A549 (cell line): ENCODE data around the gene MYCN. TPM values are rescaled to one million over a fixed set of nuclear protein-coding genes. Genes with fewer than 3 reads are reported as not detected.

Source experiments
- ATAC-seq, 2 experiments: fragments of 200-7000 bp in 1 of 2; fragments of >200 bp in 1 of 2; cut with Nextera tagmentation in 1 of 2; cut with Tn5 transposase in 1 of 2; 3 replicates each; pipeline versions ENCODE4 v1.8.0 to v1.9.1; 2018 to 2020; ENCODE audit warnings: mild to moderate bottlenecking in 1 of 2, moderate library complexity in 1 of 2
- CTCF ChIA-PET: fragments of 300-600 bp; sonication (Branson Sonifier 250); formaldehyde crosslinking; extraction: SDS; loops from one replicate; lab custom pipeline; 2021; ENCODE audit warnings: antibody characterized with exemption, inconsistent platforms; lab: Yijun Ruan, JAX
- POLR2A ChIA-PET: fragments of 350-600 bp; formaldehyde crosslinking; extraction: SDS; loops from one replicate; lab custom pipeline; 2021; ENCODE audit warnings: antibody characterized with exemption, inconsistent platforms; lab: Yijun Ruan, JAX
- DNase-seq, 2 experiments: peaks; one replicate each; pipeline versions ENCODE4 v3.0.0 to v3.0.0-alpha.2; 2011 to 2016; ENCODE audit warnings: low read depth in 1 of 2, low spot score in 1 of 2
- FAIRE-seq: peaks from 2 replicates; lab custom pipeline; 2011; peaks lifted over from hg19 to GRCh38; lab: Jason Lieb, UNC
- H3K27ac ChIP-seq, 2 experiments: fragments of >200 bp; sonication (Bioruptor Twin); formaldehyde crosslinking; 3 replicates each; pipeline ENCODE4 v1.5.1; 2016 to 2017
- H3K4me1 ChIP-seq: fragments of >200 bp; sonication (Bioruptor Twin); formaldehyde crosslinking; 3 replicates; pipeline ENCODE4 v1.6.1; 2016
- H3K4me2 ChIP-seq: fragments of >200 bp; sonication (Bioruptor Twin); formaldehyde crosslinking; 3 replicates; pipeline ENCODE4 v1.6.1; 2016
- H3K4me3 ChIP-seq: fragments of >200 bp; sonication (Bioruptor Twin); formaldehyde crosslinking; 3 replicates; pipeline ENCODE4 v1.5.1; 2016
- H3K9me3 ChIP-seq: fragments of >200 bp; sonication (Bioruptor Twin); formaldehyde crosslinking; 3 replicates; pipeline ENCODE4 v1.6.1; 2016
- BHLHE40 ChIP-seq: IDR thresholded peaks from 2 replicates; pipeline ENCODE4 v1.6.1; 2012; ENCODE audit warnings: low read depth, low read length, inconsistent platforms
- CBX8 ChIP-seq: fragments of 200-600 bp; sonication (generic); IDR thresholded peaks from 2 replicates; pipeline ENCODE4 v1.6.1; 2016
- CHD4 ChIP-seq: fragments of 200-600 bp; sonication (generic); IDR thresholded peaks from 2 replicates; pipeline ENCODE4 v1.6.1; 2016; ENCODE audit warnings: antibody characterized with exemption, mild to moderate bottlenecking, borderline replicate concordance
- EHF ChIP-seq: fragments of 250-450 bp; sonication (Bioruptor Pico); IDR thresholded peaks from 2 replicates; pipeline ENCODE4 v1.5.0; 2020; ENCODE audit warnings: mild to moderate bottlenecking
- EP300 ChIP-seq, 2 experiments: fragments of >200 bp; sonication (Bioruptor Twin); formaldehyde crosslinking; IDR thresholded peaks; 2 replicates in 1 of 2; 3 replicates in 1 of 2; pipeline ENCODE4 v1.6.1; 2016 to 2017
- HEYL ChIP-seq: fragments of 250-450 bp; sonication (Bioruptor Pico); IDR thresholded peaks from 2 replicates; pipeline ENCODE4 v1.8.0; 2021; ENCODE audit warnings: mild to moderate bottlenecking, moderate library complexity
- HOXA7 ChIP-seq: fragments of 250-450 bp; sonication (Bioruptor Pico); IDR thresholded peaks from 2 replicates; pipeline ENCODE4 v1.5.0; 2020; ENCODE audit warnings: mild to moderate bottlenecking, moderate library complexity
- HOXB13 ChIP-seq: fragments of 250-450 bp; sonication (Bioruptor Pico); IDR thresholded peaks from 2 replicates; pipeline ENCODE4 v1.5.0; 2020; ENCODE audit warnings: low read depth, mild to moderate bottlenecking, moderate library complexity
- HOXB5 ChIP-seq: fragments of 250-450 bp; sonication (Bioruptor Pico); IDR thresholded peaks from 2 replicates; pipeline ENCODE4 v1.5.0; 2020; ENCODE audit warnings: mild to moderate bottlenecking, moderate library complexity
- JUNB ChIP-seq: fragments of >200 bp; sonication (Bioruptor Twin); formaldehyde crosslinking; IDR thresholded peaks from 2 replicates; pipeline ENCODE4 v1.6.1; 2016
- KDM5A ChIP-seq: fragments of 200-600 bp; sonication (generic); IDR thresholded peaks from 2 replicates; pipeline ENCODE4 v1.6.1; 2016; ENCODE audit warnings: antibody characterized with exemption, mild to moderate bottlenecking
- RCOR1 ChIP-seq: fragments of 150-350 bp; IDR thresholded peaks from 2 replicates; pipeline ENCODE4 v1.6.1; 2014; ENCODE audit warnings: antibody characterized with exemption, low read length, low read depth
- RNF2 ChIP-seq: fragments of 200-600 bp; sonication (generic); IDR thresholded peaks from 2 replicates; pipeline ENCODE4 v1.6.1; 2016; ENCODE audit warnings: low read depth, mild to moderate bottlenecking, antibody characterized with exemption, moderate library complexity, borderline replicate concordance
- SREBF2 ChIP-seq: fragments of 450-650 bp; IDR thresholded peaks from 2 replicates; pipeline ENCODE4 v1.6.1; 2014; ENCODE audit warnings: mild to moderate bottlenecking, moderate library complexity
- TP53 ChIP-seq: fragments of 250-450 bp; sonication (Bioruptor Pico); IDR thresholded peaks from 2 replicates; pipeline ENCODE4 v1.5.0; 2021; ENCODE audit warnings: mild to moderate bottlenecking, moderate library complexity
- WGBS: methylation state at CpG from one replicate; pipeline ENCODE4 v1.1.6; 2017; ENCODE audit errors: missing lambda C conversion rate; 5-methylcytosine and 5-hydroxymethylcytosine counted together
- polyA plus RNA-seq, 4 experiments: library from polyadenylated mRNA; depleted of rRNA in 3 of 4; stranded (reverse); fragments of >200 nt; fragmentation: RNase III in 1 of 4; extraction: RNeasy Plus Mini Kit Qiagen cat#74134 plus additional on column Dnase treatment in 1 of 4; gene quantifications; 2 replicates in 3 of 4; 3 replicates in 1 of 4; pipeline ENCODE4 v1.2.3, GENCODE V29; 2011 to 2017
- TF ChIP-seq, protein P1 (sequence below): fragments of 150-350 bp; IDR thresholded peaks from 2 replicates; pipeline ENCODE4 v1.6.1; 2014; ENCODE audit warnings: low read depth, mild to moderate bottlenecking, low read length
- TF ChIP-seq, protein P2 (sequence below): fragments of >200 bp; sonication (Bioruptor Twin); formaldehyde crosslinking; IDR thresholded peaks from 3 replicates; pipeline ENCODE4 v1.5.1; 2016
- TF ChIP-seq, protein P3 (sequence below): IDR thresholded peaks from 2 replicates; pipeline ENCODE4 v1.6.1; 2012
- TF ChIP-seq, protein P4 (sequence below): IDR thresholded peaks from 2 replicates; pipeline ENCODE4 v1.6.1; 2012; ENCODE audit warnings: low read depth, borderline replicate concordance
- TF ChIP-seq, protein P5 (sequence below): fragments of 200-600 bp; sonication (generic); IDR thresholded peaks from 2 replicates; pipeline ENCODE4 v1.6.1; 2016; ENCODE audit warnings: antibody characterized with exemption, mild to moderate bottlenecking, moderate library complexity

The MYCN gene
- polyA plus RNA-seq, 2 of the 4 experiments (the other 2 are of a cell fraction): not detected

DNA sequence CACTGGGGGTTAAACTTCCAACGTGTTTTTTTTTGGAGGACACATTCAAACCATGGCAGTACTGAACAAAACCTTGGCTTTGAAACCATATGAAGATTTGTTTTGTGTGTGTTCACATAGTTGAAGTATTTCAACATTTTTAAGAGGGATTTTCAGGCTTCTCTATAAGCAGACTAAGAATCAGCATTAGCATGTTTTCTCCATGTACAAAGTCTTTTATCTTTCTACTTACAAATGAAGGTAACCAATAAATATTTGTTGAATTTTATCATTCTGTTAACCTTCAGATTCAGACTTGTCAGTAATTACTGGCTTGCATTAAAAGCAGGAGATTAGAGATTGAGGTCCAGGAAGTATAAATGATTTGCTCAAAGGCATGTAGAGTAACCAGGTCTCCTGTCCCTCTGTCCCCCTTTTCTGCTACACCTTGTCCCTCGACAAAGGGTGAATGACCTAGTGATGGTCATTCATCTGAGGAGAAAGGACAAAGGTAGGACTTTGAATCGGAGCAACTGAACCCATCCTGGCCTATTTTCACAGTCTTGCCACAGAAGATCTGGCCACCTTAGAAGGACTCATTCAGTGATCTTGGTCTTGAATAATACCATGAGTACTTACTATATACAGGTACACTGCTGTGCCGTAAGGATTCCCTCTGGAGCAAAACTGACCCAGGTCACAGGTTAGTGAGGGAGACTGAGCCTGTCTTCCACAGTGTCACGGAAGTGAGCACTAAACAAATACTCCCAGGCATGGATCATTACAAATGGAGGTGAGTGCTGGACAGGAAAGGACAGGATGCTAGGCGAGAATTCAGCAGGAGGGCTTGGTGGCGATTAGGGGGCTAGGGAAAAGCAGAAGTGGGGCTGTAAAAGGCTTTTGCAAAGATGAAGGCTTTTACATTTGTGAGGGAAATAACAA, 2.2 kb upstream of the MYCN start (continued):
- TF ChIP-seq SREBF2: no peak
- TF ChIP-seq KDM5A: no peak
- TF ChIP-seq, protein P1, sequence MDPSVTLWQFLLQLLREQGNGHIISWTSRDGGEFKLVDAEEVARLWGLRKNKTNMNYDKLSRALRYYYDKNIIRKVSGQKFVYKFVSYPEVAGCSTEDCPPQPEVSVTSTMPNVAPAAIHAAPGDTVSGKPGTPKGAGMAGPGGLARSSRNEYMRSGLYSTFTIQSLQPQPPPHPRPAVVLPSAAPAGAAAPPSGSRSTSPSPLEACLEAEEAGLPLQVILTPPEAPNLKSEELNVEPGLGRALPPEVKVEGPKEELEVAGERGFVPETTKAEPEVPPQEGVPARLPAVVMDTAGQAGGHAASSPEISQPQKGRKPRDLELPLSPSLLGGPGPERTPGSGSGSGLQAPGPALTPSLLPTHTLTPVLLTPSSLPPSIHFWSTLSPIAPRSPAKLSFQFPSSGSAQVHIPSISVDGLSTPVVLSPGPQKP: no peak
- TF ChIP-seq HOXB5 (CRISPR knock-in tag): no peak
- no peak for TF ChIP-seq HOXA7 (CRISPR knock-in tag)
- TF ChIP-seq CHD4: no peak
- TF ChIP-seq, protein P2, sequence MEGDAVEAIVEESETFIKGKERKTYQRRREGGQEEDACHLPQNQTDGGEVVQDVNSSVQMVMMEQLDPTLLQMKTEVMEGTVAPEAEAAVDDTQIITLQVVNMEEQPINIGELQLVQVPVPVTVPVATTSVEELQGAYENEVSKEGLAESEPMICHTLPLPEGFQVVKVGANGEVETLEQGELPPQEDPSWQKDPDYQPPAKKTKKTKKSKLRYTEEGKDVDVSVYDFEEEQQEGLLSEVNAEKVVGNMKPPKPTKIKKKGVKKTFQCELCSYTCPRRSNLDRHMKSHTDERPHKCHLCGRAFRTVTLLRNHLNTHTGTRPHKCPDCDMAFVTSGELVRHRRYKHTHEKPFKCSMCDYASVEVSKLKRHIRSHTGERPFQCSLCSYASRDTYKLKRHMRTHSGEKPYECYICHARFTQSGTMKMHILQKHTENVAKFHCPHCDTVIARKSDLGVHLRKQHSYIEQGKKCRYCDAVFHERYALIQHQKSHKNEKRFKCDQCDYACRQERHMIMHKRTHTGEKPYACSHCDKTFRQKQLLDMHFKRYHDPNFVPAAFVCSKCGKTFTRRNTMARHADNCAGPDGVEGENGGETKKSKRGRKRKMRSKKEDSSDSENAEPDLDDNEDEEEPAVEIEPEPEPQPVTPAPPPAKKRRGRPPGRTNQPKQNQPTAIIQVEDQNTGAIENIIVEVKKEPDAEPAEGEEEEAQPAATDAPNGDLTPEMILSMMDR: no peak
- TF ChIP-seq, protein P3, sequence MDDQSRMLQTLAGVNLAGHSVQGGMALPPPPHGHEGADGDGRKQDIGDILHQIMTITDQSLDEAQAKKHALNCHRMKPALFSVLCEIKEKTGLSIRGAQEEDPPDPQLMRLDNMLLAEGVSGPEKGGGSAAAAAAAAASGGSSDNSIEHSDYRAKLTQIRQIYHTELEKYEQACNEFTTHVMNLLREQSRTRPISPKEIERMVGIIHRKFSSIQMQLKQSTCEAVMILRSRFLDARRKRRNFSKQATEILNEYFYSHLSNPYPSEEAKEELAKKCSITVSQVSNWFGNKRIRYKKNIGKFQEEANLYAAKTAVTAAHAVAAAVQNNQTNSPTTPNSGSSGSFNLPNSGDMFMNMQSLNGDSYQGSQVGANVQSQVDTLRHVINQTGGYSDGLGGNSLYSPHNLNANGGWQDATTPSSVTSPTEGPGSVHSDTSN: no peak

DNA sequence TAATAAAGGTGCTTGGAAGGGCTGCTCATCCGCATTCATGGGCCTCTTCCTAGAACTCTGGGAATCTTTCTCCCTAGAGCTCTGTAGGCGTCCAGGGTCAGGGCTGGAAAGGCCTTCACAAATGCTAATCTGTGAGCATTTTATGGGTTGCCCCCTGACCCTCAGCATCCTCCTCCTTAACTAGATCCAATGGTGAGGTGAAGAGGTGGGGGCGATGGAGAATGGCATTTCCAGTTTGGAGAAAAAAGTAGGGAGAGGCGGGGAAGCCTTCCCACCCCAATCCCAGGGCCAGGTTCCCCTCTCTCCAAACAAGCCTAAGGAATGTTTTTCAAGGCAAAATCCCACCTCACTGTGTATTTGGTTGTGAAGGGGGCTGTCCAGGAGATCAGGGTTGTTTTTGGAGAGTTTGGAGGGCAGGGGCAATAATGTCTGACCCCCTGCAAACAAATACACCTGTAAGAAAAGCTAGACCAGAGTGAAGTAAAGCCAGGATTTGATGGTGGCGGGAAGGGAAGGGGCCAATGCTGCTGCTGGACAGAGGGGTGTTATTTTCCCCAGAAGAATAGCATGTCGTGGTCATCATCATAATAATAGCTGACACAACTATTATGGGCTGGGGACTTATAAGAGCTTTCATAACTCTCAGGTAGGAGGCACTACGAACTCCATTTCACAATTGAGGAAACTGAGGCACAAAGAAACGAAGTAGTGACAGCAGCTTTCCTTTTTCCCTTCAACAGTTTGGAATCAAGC, 1.4 kb upstream of the MYCN start:
- ATAC-seq (no peak), DNase-seq (no peak), FAIRE-seq (no peak)
- TF ChIP-seq HOXB13 (CRISPR knock-in tag) (no peak), SREBF2 (no peak), HEYL (CRISPR knock-in tag) (no peak)
- ChIA-PET POLR2A (interaction anchor here (0.5 kb wide), 1 partner anchor 9 kb away, joined by 7 read pairs; no protein-coding TSS in a partner anchor), CTCF (interaction anchor here (0.6 to 2.8 kb wide), 48 partner anchors 8 to 817 kb away, joined by 3 to 40 read pairs (median 4); no protein-coding TSS in a partner anchor)
- 52% methylated on average over 8 of the region's 8 CpGs for WGBS
- Histone ChIP-seq H3K4me3 (no peak overlapping the region), H3K4me1 (peaks cover 24% of the 10 kb centered on the region), H3K27ac (no peak overlapping the region), H3K4me2 (peak overlapping the region; percentile 89), H3K9me3 (no peaks in the 10 kb centered on the region)

DNA sequence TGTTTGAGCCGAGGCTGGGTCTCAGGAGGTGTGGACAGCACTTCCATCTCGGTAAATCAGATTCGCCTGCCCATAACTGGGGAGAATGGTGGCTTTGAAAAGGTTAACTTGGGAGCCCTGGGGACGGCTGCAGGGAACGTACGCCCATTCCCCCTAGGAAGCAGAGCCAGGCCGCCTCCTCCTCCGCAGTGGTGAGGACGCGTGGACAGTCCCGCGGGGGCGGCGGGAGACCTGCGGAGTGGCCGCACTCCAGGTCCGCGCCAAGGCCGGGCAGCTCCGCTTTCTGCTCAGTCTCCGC, 845 bp upstream of the MYCN start:
- Histone ChIP-seq H3K27ac (no peak overlapping the region), H3K4me2 (peak overlapping the region; percentile 89), H3K4me3 (0 out of 3 replicates have a peak overlapping the region, but pooled peaks have one; percentile 37), H3K4me1 (peaks cover 24% of the 10 kb centered on the region), H3K9me3 (no peaks in the 10 kb centered on the region)
- ChIA-PET CTCF (interaction anchor here (0.6 to 2.8 kb wide), 55 partner anchors 8 to 1770 kb away, joined by 3 to 40 read pairs (median 3); no protein-coding TSS in a partner anchor), POLR2A (no interaction called here)
- ATAC-seq: peak; percentile 74 to 89
- no peak for FAIRE-seq
- TF ChIP-seq EP300 (IDR thresholded peaks at IDR 0.05) (no peak), RCOR1 (no peak), HOXB5 (CRISPR knock-in tag) (no peak), CBX8 (no peak), JUNB (no peak), TP53 (CRISPR knock-in tag) (no peak), KDM5A (no peak), RNF2 (no peak), HOXA7 (CRISPR knock-in tag) (no peak), EHF (CRISPR knock-in tag) (no peak), HOXB13 (CRISPR knock-in tag) (no peak), BHLHE40 (no peak)
- TF ChIP-seq, protein P4, sequence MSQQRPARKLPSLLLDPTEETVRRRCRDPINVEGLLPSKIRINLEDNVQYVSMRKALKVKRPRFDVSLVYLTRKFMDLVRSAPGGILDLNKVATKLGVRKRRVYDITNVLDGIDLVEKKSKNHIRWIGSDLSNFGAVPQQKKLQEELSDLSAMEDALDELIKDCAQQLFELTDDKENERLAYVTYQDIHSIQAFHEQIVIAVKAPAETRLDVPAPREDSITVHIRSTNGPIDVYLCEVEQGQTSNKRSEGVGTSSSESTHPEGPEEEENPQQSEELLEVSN: no peak
- TF ChIP-seq, protein P5, sequence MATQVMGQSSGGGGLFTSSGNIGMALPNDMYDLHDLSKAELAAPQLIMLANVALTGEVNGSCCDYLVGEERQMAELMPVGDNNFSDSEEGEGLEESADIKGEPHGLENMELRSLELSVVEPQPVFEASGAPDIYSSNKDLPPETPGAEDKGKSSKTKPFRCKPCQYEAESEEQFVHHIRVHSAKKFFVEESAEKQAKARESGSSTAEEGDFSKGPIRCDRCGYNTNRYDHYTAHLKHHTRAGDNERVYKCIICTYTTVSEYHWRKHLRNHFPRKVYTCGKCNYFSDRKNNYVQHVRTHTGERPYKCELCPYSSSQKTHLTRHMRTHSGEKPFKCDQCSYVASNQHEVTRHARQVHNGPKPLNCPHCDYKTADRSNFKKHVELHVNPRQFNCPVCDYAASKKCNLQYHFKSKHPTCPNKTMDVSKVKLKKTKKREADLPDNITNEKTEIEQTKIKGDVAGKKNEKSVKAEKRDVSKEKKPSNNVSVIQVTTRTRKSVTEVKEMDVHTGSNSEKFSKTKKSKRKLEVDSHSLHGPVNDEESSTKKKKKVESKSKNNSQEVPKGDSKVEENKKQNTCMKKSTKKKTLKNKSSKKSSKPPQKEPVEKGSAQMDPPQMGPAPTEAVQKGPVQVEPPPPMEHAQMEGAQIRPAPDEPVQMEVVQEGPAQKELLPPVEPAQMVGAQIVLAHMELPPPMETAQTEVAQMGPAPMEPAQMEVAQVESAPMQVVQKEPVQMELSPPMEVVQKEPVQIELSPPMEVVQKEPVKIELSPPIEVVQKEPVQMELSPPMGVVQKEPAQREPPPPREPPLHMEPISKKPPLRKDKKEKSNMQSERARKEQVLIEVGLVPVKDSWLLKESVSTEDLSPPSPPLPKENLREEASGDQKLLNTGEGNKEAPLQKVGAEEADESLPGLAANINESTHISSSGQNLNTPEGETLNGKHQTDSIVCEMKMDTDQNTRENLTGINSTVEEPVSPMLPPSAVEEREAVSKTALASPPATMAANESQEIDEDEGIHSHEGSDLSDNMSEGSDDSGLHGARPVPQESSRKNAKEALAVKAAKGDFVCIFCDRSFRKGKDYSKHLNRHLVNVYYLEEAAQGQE: no peak
- peak in 1 of 2 experiments; percentile 70 for DNase-seq
- WGBS: 6% methylated on average over 21 of the region's 21 CpGs
